Measurements from ENCODE around the gene SEPTIN5.
"Not testable (repeated sequence)": the region's sequence is repeated elsewhere in the genome, so short reads cannot be mapped to it uniquely, and the experiment has no call there.

SEPTIN5 gene

DNA sequence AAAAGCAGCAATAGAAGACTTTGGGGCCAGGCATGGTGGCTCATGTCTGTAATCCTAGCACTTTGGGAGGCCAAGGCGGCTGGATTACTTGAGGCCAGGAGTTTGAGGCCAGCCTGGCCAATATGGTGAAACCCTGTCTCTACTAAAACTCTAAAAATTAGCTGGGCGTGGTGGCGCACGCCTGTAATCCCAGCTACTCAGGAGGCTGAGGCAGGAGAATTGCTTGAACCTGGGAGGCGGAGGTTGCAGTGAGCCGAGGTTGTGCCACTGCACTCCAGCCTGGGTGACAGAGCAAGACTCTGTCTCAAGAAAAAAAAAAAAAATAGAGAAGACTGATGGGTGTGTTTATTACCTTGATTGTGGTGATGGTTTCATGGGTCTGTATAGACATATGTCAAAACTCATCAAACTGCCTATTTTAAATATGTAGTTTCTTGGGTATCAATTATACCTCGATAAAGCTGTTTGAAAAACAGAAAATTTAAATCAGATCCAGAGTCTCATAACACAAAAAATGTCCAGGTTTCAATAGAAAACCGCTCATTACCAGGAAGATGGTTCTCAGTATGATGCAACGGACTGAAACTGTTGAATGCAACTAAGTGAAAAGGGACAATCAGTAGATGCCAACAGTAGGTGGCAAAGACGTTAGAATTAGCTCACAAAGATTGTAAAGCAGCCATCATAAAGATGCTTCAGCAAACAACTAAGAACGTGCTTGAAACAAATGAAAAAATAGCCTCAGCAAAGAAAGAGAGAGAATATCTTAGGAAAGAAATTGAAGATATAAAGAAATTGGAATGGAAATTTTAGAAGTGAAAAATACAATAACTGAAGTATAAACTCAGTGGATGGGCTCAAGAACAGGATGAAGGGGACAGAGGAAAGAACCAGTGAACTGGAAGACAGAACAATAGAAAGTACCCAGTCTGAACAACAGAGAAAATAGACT, 33.1 kb upstream of the SEPTIN5 start:
- no peak for DNase-seq (ENCODE audit: low spot score)

DNA sequence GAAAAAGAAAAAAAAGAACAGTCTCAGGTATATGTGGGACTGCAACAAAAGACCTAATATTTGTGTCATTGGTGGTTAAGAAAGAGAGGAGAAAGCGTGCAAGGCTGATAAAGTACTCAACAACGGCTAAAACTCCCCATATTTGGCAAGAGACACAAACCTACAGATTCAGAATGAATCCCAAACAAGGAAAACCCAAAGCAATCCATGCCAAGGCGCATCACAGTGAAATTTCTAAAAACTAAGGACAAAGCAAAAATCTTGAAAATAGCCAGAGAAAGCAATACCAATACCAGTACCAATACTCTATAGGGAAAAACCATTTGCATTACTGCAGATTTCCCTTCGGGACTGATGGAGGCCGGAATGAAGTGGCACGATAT, 32.4 kb upstream of the SEPTIN5 start:
- DNase-seq (ENCODE audit: low spot score): no peak

DNA sequence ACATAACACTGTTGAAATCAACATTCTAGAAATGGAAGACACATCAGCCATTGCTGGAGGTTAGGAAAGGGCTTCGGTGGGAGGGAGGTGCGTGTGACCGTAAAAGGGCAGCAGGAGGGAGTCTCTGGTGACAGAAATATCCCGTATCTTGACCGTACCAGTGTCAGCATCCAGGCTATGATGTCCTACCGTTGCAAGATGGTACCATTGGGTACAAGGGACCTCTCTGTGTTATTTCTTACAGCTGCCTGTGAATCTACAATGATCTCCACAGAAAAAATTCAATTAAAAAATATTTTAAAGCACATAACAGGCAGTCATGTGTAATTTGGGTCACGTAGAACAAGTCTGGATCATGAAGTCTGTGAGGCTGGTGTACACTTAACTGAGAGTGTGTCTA, 27.4 kb upstream of the SEPTIN5 start:
- DNase-seq (ENCODE audit: low spot score): no peak

DNA sequence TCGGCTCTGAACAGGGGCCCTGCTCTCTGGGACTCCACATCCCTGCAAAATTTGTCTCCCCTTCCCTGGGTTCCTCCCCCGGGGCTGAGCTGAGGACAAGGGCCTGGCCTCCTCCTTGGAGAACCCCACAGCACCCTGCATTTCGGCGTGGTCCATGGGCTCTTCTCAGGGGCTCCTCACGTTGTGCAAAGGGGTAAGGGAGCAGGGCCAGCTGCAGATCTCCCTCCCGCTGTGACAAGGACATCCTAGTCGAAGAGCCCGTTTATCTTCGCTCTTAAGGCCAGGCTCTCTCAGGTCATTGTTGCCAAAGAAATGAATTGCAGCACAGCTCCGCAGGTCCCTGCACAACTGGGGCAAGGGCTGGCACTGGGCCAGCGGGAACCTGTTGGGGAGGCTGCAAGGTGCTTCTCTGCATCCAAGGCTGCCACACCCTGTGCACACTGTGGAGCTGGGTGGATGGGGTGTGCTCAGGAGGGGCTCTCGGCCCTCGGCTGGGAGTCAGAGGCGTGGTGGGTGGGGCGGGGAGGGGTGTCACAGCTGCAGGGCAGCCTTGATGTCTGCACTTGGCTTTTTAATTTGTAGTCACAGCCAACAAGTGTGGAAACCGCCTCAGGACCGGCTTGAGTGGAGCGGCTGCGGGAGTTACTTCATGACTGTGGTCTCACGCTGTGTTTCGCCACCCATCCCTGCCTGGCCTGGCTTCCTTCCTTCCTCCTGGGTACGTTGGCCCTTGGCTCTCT, 26.6 kb upstream of the SEPTIN5 start:
- no peak for DNase-seq (ENCODE audit: low spot score)

DNA sequence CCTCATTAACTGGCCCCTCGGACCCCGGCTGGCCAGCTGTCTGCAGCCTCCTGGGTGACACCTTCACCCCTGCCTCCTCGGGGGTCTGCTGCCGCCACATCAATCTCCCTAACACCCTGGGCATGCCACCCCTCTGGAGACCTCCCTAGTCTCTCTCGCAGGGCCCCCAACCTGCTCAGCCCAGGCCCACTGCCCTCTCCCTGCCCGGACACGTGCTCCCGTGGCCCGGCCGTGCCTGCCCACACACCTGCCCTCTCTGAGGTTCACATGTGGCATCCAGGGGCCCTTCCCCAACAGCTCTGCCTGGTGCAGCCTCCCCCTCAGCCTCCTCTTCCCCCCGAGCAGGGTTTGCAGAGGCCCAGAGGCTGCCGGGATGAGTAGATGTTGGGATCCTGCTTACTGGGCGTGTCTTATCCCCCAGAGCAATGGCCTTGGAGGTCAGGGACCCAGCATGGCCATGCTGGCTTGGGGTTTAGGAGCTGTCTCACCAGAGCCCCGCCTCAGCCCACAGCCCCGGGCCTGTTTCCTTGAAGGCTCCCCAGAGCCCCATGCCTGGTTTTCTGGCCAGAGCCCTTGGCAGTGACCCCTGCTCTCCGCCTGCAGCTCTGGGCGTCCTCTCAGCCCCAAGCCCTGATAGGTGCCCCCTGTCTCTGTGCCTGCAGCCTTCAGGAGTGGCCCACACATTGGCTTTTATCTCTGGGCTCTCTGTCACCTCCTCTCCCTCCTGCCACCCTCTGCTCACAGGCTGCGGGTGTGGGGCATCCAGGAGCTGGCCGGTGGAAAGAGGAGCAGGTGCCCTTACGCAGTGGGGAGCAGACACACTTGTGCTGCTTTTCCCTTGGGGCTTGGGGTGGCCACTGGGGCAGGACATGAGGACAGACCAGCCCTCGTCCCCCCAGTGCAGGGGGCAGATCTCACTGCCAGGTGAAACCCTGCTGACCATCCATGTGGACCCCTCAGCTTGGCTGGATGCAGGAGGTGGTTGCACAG, 25.7 kb upstream of the SEPTIN5 start:
- DNase-seq (ENCODE audit: low spot score): no peak

DNA sequence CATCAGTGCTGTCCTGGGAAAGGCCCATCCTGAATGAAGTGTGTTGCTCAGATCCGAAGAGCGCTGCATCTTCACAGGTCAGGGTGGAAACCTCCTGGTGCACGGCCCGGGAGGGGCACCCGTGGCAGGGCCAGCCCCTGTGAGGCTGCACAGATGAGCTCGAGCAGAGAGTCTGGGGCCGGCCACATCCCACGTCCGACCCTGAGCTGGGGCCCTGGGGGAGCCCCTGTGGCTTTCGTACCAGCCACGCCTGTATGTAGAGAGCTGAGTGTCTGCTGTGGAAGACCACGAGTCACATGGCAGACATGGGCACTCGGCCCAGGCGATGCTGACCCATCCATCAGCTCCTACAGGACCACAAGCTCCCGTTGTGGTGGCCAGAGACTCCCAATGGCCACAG, 24.9 kb upstream of the SEPTIN5 start:
- DNase-seq (ENCODE audit: low spot score): no peak

DNA sequence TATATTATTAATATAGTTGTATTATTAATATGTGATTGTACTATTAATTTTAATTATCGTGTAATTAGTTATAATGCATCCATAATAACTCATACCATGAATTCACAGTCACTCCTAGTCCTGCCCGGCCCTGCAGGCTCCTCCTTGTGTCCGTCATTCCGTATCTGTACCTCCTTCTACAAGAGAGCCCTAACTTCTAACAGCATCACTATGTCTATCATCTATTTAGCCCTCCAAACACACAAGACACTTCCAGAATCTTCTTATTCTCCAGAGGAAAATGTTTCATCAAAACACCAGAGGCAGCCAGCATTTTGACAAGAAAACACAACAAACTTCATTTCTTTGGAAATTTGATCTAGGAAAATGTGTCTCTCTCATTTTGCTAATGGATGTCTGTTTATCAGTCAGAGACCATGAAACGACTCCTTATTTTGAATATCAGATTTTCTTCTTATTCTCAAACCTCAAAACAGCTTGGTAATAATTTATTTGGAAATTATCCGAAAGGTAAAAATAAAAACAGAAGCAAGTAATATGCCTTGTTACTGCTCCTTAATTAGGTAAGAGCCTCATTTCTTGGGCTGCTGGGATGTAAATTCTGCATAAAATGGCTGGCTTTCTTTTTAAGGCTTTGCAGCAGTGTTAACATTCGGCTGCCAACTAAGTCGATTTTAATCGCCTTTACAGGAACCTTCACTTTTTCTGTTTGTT, 23.1 kb upstream of the SEPTIN5 start:
- no peak for DNase-seq (ENCODE audit: low spot score)

DNA sequence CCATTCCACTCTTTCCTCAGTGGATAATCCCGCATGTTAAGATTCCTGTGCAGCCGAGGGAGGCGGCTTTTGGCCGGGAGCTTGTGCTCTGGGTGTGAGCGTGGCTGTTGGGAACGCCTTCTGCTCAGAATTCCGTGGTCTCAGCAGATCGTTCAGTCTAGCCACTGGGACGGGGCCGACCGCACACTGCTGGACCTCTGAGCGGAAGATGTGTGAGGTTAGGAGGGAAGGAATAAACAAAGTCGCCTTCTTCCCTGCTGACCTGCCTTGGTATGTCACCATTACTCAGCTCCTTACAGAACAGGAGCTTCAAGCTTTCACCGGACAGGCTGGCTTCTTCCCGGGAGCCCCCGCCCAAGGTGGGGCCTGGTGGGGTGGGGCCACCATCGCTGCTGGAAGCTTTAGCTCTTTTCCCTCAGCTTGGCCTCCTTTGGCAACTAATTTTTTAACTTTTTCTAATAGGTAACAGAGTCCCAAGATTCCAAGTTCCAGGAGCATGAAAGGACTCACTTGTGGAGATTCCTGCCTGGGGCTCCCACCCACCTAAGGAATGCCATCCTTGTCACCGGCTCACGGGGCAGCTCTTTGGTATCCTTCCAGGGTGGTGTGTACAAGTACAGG, 22.5 kb upstream of the SEPTIN5 start:
- no peak for DNase-seq (ENCODE audit: low spot score)

DNA sequence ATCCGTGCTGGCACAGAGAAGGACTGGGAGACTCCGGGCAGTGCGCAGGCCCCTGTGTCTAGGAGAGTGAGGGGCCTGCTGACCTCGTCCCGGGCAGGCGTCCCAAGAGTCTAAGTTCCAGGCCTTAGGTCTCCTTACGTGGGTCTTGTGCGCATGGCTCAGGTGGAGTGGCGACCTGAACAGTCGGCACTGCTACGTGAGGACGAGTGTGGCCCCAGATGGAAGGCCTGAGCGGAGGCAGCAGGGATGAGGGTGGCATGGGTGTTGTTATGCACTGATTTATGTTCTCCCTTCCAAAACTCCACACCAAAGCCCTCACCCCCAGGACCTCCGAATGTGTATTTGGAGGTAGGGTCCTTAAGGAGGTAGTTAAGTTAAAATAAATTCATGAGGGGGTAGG, 20.7 kb upstream of the SEPTIN5 start:
- DNase-seq (ENCODE audit: low spot score): no peak

DNA sequence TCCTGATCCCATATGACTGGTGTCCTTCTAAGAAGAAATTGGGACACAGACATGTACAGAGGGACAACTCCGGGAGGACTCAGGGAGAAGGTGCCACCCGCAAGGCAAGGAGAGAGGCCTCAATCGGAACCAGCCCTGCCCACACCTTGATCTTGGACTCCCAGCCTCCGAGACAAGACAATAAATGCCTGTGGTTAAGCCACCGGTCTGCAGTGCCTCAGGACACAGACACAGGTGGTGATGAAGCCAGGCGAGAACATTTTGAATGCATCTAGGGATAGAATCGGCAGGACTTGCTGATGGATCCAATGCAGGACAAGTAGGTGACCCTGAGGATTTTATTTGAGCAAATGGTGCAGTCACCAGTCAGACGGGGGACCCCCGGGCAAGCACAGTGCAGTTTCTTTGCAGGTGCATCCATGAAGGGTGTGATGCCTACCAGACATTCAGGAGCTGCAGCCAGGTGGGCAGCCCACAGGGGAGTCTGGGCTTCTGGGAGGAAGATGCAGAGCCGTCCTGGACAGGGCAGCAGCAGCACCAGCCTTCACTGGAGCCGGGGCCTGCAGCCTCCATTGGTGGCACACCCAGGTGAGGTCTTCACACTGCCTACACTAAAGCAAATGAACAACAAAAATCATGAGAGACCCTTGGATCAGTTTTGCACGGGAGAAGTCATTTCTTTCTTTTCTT, 20.2 kb upstream of the SEPTIN5 start:
- no peak for DNase-seq (ENCODE audit: low spot score)

DNA sequence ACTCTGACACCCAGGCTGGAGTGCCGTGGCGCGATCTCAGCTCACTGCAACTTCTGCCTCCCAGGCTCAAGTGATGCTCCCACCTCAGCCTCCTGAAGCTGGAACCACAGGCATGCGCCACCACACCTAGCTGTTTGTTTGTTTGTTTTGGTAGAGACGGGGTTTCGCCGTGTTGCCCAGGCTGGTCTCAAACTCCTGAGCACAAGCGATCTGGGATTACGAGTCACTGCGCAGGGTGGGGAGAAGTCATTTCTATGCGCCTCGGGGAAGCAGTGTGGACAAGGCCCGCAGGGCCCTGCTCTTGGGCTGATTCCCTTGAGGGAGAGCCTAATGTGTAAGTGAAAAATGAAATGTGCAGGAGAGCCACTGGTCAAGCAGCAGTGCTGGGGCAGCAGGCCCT, 19.6 kb upstream of the SEPTIN5 start:
- DNase-seq (ENCODE audit: low spot score): no peak

DNA sequence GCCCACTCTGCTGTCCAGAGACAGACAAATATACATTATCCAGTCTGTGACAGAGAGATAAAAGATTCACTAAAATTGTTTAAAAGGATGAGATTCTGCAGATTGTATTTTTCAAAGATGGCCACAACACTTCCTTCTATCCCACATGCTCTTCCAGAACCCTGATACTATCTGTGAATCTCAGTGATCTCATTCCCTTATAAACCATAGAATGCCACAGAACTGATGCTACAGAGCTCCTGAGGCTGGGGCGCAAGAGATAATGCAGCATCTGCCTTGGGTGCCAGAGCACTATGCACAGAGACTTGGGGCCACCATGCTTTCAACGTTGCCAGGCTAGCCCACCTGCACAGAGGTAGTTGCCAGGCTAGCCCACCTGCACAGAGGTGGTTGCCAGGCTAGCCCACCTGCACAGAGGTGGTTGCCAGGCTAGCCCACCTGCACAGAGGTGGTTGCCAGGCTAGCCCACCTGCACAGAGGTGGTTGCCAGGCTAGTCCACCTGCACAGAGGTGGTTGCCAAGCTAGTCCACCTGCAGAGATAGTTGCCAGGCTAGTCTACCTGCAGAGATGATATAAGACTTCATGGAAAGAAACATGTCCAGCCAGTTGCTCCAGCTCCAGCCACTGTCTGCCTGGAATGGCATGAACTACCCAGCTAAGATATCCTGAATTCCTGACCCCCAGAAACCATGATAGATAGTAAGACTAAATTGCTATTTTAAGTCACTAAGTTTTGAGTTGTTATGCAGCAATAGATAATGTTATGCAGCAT, 17.6 kb upstream of the SEPTIN5 start:
- DNase-seq (ENCODE audit: low spot score): no peak

DNA sequence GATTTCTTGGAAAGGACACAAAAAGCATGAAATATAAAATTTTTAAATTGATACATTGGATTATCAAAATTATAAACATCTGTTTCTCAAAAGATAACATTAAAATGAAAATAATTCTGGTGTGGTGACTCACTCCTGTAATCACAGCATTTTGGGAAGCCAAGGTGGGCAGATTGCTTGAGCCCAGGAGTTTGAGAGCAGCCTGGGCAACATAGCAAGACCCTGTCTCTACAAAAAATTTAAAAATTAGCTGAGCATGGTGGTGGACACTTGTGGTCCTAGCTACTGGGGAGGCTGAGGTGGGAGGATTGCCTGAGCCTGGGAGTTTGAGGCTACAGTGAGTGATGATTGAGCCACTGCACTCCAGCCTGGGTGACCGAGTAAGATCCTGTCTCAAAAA, 16.4 kb upstream of the SEPTIN5 start:
- not testable (repeated sequence) for DNase-seq (ENCODE audit: low spot score)

DNA sequence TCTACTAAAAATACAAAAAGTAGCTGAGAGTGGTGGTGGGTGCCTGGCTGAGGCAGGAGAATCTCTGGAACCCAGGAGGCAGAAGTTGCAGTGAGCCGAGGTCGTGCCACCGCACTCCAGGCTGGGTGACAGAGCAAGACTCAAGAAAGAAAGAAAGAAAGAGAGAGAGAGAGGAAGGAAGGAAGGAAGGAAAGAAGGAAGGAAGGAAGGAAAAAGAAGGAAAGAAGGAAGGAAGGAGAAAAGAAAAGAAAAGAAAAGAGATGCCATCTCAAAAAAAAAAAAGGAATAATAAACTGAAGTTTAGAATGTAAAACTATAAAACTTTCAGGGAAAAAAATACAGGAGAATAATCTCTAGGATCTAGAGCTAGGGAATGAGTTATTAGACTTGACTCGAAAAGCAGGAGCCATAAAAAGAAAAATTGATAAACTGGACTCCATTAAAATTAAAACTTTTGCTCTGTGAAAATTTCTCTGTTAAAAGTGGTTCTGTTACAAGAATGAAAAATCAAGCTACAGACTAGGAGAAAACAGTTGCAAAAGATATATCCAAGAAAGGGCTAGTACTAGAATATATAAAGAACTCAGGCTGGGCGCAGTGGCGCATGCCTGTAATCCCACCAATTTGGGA, 13.4 kb upstream of the SEPTIN5 start:
- DNase-seq (ENCODE audit: low spot score): no peak

DNA sequence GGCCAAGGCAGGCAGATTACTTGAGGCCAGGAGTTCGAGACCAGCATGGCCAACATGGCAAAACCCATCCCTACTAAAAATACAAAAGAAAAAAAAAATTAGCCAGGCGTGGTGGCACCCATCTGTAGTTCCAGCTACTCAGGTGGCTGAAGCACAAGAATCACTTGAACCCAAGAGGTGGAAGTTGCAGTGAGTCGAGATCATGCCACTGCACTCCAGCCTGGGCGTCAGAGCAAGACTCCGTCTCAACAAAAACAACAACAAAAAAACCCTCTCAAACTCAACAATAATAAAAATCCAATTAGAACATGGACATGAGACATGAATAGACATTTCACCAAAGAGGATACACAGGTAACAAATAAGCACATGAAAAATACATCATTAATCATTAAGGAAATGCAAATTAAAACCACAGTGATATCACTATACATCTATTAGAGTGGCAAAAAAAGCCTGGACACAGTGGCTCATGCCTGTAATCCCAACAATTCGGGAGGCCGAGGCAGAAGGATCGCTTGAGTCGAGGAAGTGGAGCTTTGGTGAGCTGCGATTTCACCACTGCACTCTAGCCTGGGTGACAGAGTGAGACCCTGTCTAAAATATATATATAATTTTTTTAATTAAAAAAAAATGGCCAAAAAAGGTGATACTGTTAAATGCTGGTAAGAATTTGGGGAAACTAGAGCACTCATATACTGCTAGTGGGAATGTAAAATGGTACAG, 12.7 kb upstream of the SEPTIN5 start:
- no peak for DNase-seq (ENCODE audit: low spot score)

DNA sequence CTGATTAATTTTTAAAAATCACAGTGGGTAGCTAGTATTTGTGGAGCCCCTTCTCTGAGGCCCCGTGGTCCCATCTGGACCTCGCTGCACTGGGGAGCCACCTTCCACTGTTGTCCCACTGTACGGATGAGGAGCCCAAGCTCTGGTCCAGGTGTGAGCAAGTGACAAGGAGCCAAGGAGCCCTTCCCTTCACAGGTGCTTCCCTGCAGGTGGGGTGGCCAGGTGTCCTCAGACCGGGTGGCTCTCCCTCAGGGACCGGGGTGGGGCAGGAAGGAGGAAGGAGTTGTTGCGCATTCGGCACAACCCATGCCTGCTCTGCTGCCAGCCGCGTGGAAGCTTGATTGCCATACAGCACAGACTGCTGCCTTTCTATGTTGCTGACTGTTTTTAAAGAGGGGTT, 10.4 kb upstream of the SEPTIN5 start:
- DNase-seq (ENCODE audit: low spot score): no peak

DNA sequence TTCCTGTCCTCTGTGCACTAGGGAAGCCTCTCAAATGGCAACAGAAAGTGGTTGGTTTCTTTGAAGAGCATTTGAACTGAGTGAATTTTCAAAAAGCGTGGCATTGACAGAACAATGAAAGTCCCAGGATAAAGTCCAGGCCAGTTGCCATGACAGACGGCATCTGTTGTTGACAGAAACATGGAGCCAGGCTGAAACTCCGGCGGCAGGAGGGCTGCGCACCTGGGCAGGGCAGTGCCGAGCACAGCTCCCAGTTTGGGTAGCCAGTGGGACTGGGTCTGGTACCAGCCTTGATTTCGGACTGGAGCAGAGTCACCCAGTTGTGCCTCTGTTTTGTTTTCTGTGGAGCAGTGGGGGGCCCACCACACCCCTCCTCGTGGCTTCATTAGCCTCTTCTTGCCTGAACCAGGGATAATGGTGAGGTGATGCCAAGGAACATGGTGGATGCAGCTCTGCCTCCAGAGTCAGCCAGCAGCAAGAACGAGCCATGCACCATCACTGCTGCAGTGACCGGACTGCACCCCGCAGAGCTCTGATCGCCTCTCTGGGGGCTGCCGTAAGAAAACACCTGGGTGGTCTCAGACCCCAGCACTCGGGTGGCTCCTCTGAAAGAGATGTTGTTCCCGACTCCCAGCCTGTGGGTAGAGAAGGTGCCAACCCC, 9.8 kb upstream of the SEPTIN5 start:
- DNase-seq (ENCODE audit: low spot score): no peak

All from CD4-positive, alpha-beta T cell treated with Interleukin-2 at 100 ng/mL for 4 hours (primary cell).